Measurements from ENCODE around the gene TRIOBP. TPM values are rescaled to one million over a fixed set of nuclear protein-coding genes. Genes with fewer than 3 reads are reported as not detected.

TRIOBP gene
- total RNA-seq, 2 experiments from 2014 or later = 9.0 to 10.1 TPM

- no peaks in the 10 kb centered on the region for H3K27me3 ChIP-seq (ENCODE audit: control insufficient read depth in 1 of 2, insufficient read depth in 2 of 2, low read length in 2 of 2)
- Mint-ChIP-seq H3K27me3 (no peaks in the 10 kb centered on the region), H3K27ac (no peak overlapping the region), H3K4me3 (no peak overlapping the region), H3K9me3 (no peaks in the 10 kb centered on the region), H3K4me1 (ENCODE audit: low read depth) (no peaks in the 10 kb centered on the region), H3K36me3 (ENCODE audit: low read depth) (peaks cover 22% of the 10 kb centered on the region)
- CTCF ChIA-PET = no interaction called here
- intact Hi-C loops (cut with DNase I, micrococcal nuclease) = loop anchor here in 1 of 2 experiments (2.0 kb wide), 1 partner anchor 17 kb away; no protein-coding TSS in a partner anchor
- H3K4me1 ChIP-seq (ENCODE audit: insufficient read depth, low read length) = no peaks in the 10 kb centered on the region
- no peak for TF ChIP-seq CTCF (IDR thresholded peaks at IDR 0.05)
- POLR2A ChIA-PET = no interaction called here
- ATAC-seq (ENCODE audit: poor library complexity) (no peak), DNase-seq (no peak)
- H3K27ac ChIP-seq (ENCODE audit: low read depth in 1 of 2, low read length in 2 of 2) = no peak overlapping the region
- H3K4me3 ChIP-seq (ENCODE audit: low read length) = no peak overlapping the region
- no peaks in the 10 kb centered on the region for H3K9me3 ChIP-seq (ENCODE audit: control insufficient read depth in 1 of 2, insufficient read depth in 1 of 2, low read length in 2 of 2)
- H3K36me3 ChIP-seq (ENCODE audit: insufficient read depth, low read length) = peaks cover 28% of the 10 kb centered on the region
These were observed 56.9 kb downstream of the TRIOBP start for GRCh38 chr22:37753746-37754145.

DNA sequence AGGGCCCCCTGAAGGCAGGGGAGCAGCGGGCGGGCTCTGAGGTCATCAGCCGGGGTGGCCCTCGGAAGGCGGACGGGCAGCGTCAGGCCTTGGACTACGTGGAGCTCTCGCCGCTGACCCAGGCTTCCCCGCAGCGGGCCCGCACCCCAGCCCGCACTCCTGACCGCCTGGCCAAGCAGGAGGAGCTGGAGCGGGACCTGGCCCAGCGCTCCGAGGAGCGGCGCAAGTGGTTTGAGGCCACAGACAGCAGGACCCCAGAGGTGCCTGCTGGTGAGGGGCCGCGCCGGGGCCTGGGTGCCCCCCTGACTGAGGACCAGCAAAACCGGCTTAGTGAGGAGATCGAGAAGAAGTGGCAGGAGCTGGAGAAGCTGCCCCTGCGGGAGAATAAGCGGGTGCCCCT is 60.8 kb downstream of the TRIOBP start:
- no peaks in the 10 kb centered on the region for H3K4me1 Mint-ChIP-seq (ENCODE audit: low read depth)
- H3K9me3 Mint-ChIP-seq = no peaks in the 10 kb centered on the region
- peaks cover 42% of the 10 kb centered on the region for H3K36me3 ChIP-seq (ENCODE audit: insufficient read depth, low read length)

DNA sequence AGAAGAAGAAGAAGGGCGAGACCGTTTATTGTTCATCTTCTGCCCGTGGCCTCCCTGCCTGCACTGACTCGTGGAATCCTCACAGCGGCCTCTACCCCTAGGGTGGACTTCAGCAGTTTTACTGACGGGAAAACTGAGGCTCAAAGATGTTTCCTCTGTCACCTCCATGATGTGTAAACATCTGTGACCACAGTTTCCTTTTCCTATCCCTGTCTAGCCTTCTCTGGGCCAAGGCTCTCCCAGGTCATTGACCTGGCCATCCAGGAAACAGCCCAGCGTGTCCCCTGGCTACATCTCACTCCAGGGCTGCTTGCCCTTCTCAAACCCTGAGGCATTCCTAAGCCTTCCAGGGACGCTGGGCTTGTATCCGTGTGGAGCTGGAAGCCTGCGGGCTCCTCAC is 61.8 kb downstream of the TRIOBP start:
- intact Hi-C loops (cut with DNase I, micrococcal nuclease) = no loop called here
- ATAC-seq (ENCODE audit: poor library complexity) (no peak), DNase-seq (no peak)
- Histone ChIP-seq H3K27me3 (ENCODE audit: control insufficient read depth in 1 of 2, insufficient read depth in 2 of 2, low read length in 2 of 2) (no peaks in the 10 kb centered on the region), H3K4me1 (ENCODE audit: insufficient read depth, low read length) (no peaks in the 10 kb centered on the region), H3K27ac (ENCODE audit: low read depth in 1 of 2, low read length in 2 of 2) (no peak overlapping the region), H3K4me3 (ENCODE audit: low read length) (no peak overlapping the region), H3K9me3 (ENCODE audit: control insufficient read depth in 1 of 2, insufficient read depth in 1 of 2, low read length in 2 of 2) (no peaks in the 10 kb centered on the region), H3K36me3 (ENCODE audit: insufficient read depth, low read length) (peaks cover 49% of the 10 kb centered on the region)
- no peaks in the 10 kb centered on the region for H3K9me3 Mint-ChIP-seq
- no peaks in the 10 kb centered on the region for H3K4me1 Mint-ChIP-seq (ENCODE audit: low read depth)
- H3K36me3 Mint-ChIP-seq (ENCODE audit: low read depth) = peaks cover 23% of the 10 kb centered on the region
- H3K27ac Mint-ChIP-seq = no peak overlapping the region
- TF ChIP-seq CTCF (IDR thresholded peaks at IDR 0.05) = no peak
- POLR2A ChIA-PET = no interaction called here
- no peaks in the 10 kb centered on the region for H3K27me3 Mint-ChIP-seq
- CTCF ChIA-PET = no interaction called here
- no peak overlapping the region for H3K4me3 Mint-ChIP-seq

More for the DNA sequence above, 60.8 kb downstream of the TRIOBP start:
- H3K9me3 ChIP-seq (ENCODE audit: control insufficient read depth in 1 of 2, insufficient read depth in 1 of 2, low read length in 2 of 2) = no peaks in the 10 kb centered on the region
- H3K27ac ChIP-seq (ENCODE audit: low read depth in 1 of 2, low read length in 2 of 2) = no peak overlapping the region
- TF ChIP-seq CTCF (IDR thresholded peaks at IDR 0.05) = no peak
- POLR2A ChIA-PET = interaction anchor here (0.6 kb wide), 1 partner anchor 892 kb away, joined by 3 read pairs; no protein-coding TSS in a partner anchor
- intact Hi-C loops (cut with DNase I, micrococcal nuclease) = no loop called here
- DNase-seq (no peak), ATAC-seq (ENCODE audit: poor library complexity) (no peak)
- H3K27me3 ChIP-seq (ENCODE audit: control insufficient read depth in 1 of 2, insufficient read depth in 2 of 2, low read length in 2 of 2) = no peaks in the 10 kb centered on the region
- H3K4me3 ChIP-seq (ENCODE audit: low read length) = no peak overlapping the region
- peaks cover 27% of the 10 kb centered on the region for H3K36me3 Mint-ChIP-seq (ENCODE audit: low read depth)
- no peak overlapping the region for H3K4me3 Mint-ChIP-seq
- no peak overlapping the region for H3K27ac Mint-ChIP-seq
- CTCF ChIA-PET = no interaction called here
- H3K27me3 Mint-ChIP-seq = no peaks in the 10 kb centered on the region
- H3K4me1 ChIP-seq (ENCODE audit: insufficient read depth, low read length) = no peaks in the 10 kb centered on the region

Measured in CD4-positive, alpha-beta T cell (primary cell).